A549 (cell line): Measurements from ENCODE around the gene PTPRN2. TPM values are rescaled to one million over a fixed set of nuclear protein-coding genes. Genes with fewer than 3 reads are reported as not detected.

ENCODE experiments used
- ATAC-seq, 2 experiments: fragments of 200-7000 bp in 1 of 2; fragments of >200 bp in 1 of 2; cut with Nextera tagmentation in 1 of 2; cut with Tn5 transposase in 1 of 2; 3 replicates each; pipeline versions ENCODE4 v1.8.0 to v1.9.1; 2018 to 2020; ENCODE audit warnings: mild to moderate bottlenecking in 1 of 2, moderate library complexity in 1 of 2
- CTCF ChIA-PET: fragments of 300-600 bp; sonication (Branson Sonifier 250); formaldehyde crosslinking; extraction: SDS; loops from one replicate; lab custom pipeline; 2021; ENCODE audit warnings: antibody characterized with exemption, inconsistent platforms; lab: Yijun Ruan, JAX
- POLR2A ChIA-PET: fragments of 350-600 bp; formaldehyde crosslinking; extraction: SDS; loops from one replicate; lab custom pipeline; 2021; ENCODE audit warnings: antibody characterized with exemption, inconsistent platforms; lab: Yijun Ruan, JAX
- DNase-seq, 2 experiments: peaks; one replicate each; pipeline versions ENCODE4 v3.0.0 to v3.0.0-alpha.2; 2011 to 2016; ENCODE audit warnings: low read depth in 1 of 2, low spot score in 1 of 2
- FAIRE-seq: peaks from 2 replicates; lab custom pipeline; 2011; peaks lifted over from hg19 to GRCh38; lab: Jason Lieb, UNC
- H3K27ac ChIP-seq, 2 experiments: fragments of >200 bp; sonication (Bioruptor Twin); formaldehyde crosslinking; 3 replicates each; pipeline ENCODE4 v1.5.1; 2016 to 2017
- H3K4me1 ChIP-seq: fragments of >200 bp; sonication (Bioruptor Twin); formaldehyde crosslinking; 3 replicates; pipeline ENCODE4 v1.6.1; 2016
- H3K4me2 ChIP-seq: fragments of >200 bp; sonication (Bioruptor Twin); formaldehyde crosslinking; 3 replicates; pipeline ENCODE4 v1.6.1; 2016
- H3K4me3 ChIP-seq: fragments of >200 bp; sonication (Bioruptor Twin); formaldehyde crosslinking; 3 replicates; pipeline ENCODE4 v1.5.1; 2016
- H3K9me3 ChIP-seq: fragments of >200 bp; sonication (Bioruptor Twin); formaldehyde crosslinking; 3 replicates; pipeline ENCODE4 v1.6.1; 2016
- BCL3 ChIP-seq: fragments of >200 bp; sonication (Bioruptor Twin); formaldehyde crosslinking; IDR thresholded peaks from 3 replicates; pipeline ENCODE4 v1.6.1; 2016
- CTCF ChIP-seq: fragments of >200 bp; sonication (Bioruptor Twin); formaldehyde crosslinking; IDR thresholded peaks from 3 replicates; pipeline ENCODE4 v1.5.1; 2016
- EHF ChIP-seq: fragments of 250-450 bp; sonication (Bioruptor Pico); IDR thresholded peaks from 2 replicates; pipeline ENCODE4 v1.5.0; 2020; ENCODE audit warnings: mild to moderate bottlenecking
- EHMT2 ChIP-seq: fragments of 200-600 bp; sonication (generic); IDR thresholded peaks from 2 replicates; pipeline ENCODE4 v1.6.1; 2016; ENCODE audit warnings: antibody characterized with exemption, low read depth, mild to moderate bottlenecking, moderate library complexity
- EP300 ChIP-seq, 2 experiments: fragments of >200 bp; sonication (Bioruptor Twin); formaldehyde crosslinking; IDR thresholded peaks; 2 replicates in 1 of 2; 3 replicates in 1 of 2; pipeline ENCODE4 v1.6.1; 2016 to 2017
- ESRRA ChIP-seq: fragments of 150-350 bp; IDR thresholded peaks from 2 replicates; pipeline ENCODE4 v1.6.1; 2014; ENCODE audit warnings: mild to moderate bottlenecking, low read length, borderline replicate concordance
- FOSL2 ChIP-seq, 2 experiments: fragments of 450-650 bp in 1 of 2; fragments of >200 bp in 1 of 2; sonication (Bioruptor Twin) in 1 of 2; formaldehyde crosslinking; IDR thresholded peaks; 2 replicates each; pipeline versions ENCODE4 v1.5.0 to v1.6.1; 2016 to 2020; ENCODE audit warnings: mild to moderate bottlenecking in 1 of 2, moderate library complexity in 1 of 2
- FOXS1 ChIP-seq: fragments of 250-450 bp; sonication (Bioruptor Pico); IDR thresholded peaks from 2 replicates; pipeline ENCODE4 v1.5.0; 2020; ENCODE audit warnings: mild to moderate bottlenecking, moderate library complexity
- HDAC2 ChIP-seq: fragments of 200-600 bp; sonication (generic); IDR thresholded peaks from 2 replicates; pipeline ENCODE4 v1.6.1; 2016
- HEYL ChIP-seq: fragments of 250-450 bp; sonication (Bioruptor Pico); IDR thresholded peaks from 2 replicates; pipeline ENCODE4 v1.8.0; 2021; ENCODE audit warnings: mild to moderate bottlenecking, moderate library complexity
- HOXA7 ChIP-seq: fragments of 250-450 bp; sonication (Bioruptor Pico); IDR thresholded peaks from 2 replicates; pipeline ENCODE4 v1.5.0; 2020; ENCODE audit warnings: mild to moderate bottlenecking, moderate library complexity
- JUN ChIP-seq, 2 experiments: fragments of >200 bp; sonication (Bioruptor Twin); formaldehyde crosslinking; IDR thresholded peaks; 2 replicates in 1 of 2; 3 replicates in 1 of 2; pipeline ENCODE4 v1.6.1; 2016 to 2017
- KDM1A ChIP-seq: fragments of 200-600 bp; sonication (generic); IDR thresholded peaks from 2 replicates; pipeline ENCODE4 v1.6.1; 2016; ENCODE audit warnings: low read depth, mild to moderate bottlenecking
- KDM5A ChIP-seq: fragments of 200-600 bp; sonication (generic); IDR thresholded peaks from 2 replicates; pipeline ENCODE4 v1.6.1; 2016; ENCODE audit warnings: antibody characterized with exemption, mild to moderate bottlenecking
- MAFK ChIP-seq: fragments of 450-650 bp; IDR thresholded peaks from 2 replicates; pipeline ENCODE4 v1.6.1; 2014; ENCODE audit not compliant: partially characterized antibody
- MAZ ChIP-seq: fragments of 150-350 bp; IDR thresholded peaks from 2 replicates; pipeline ENCODE4 v1.6.1; 2014; ENCODE audit warnings: antibody characterized with exemption, low read depth, low read length, borderline replicate concordance
- NPAS2 ChIP-seq: fragments of 250-450 bp; sonication (Bioruptor Pico); IDR thresholded peaks from 2 replicates; pipeline ENCODE4 v1.8.0; 2022; ENCODE audit warnings: mild to moderate bottlenecking, moderate library complexity, borderline replicate concordance
- PHF8 ChIP-seq: fragments of 200-600 bp; sonication (generic); IDR thresholded peaks from 2 replicates; pipeline ENCODE4 v1.6.1; 2016; ENCODE audit warnings: low read depth, mild to moderate bottlenecking, antibody characterized with exemption, moderate library complexity, borderline replicate concordance
- POLR2AphosphoS2 ChIP-seq: conservative IDR thresholded peaks from 2 replicates; pipeline ENCODE4 v1.6.1; 2012; ENCODE audit warnings: low read length, improper control_type of control experiment, inconsistent platforms
- RAD21 ChIP-seq, 2 experiments: fragments of >200 bp in 1 of 2; sonication (Bioruptor Twin) in 1 of 2; formaldehyde crosslinking in 1 of 2; IDR thresholded peaks in 1 of 2; conservative IDR thresholded peaks in 1 of 2; 2 replicates in 1 of 2; 3 replicates in 1 of 2; pipeline ENCODE4 v1.6.1; 2012 to 2018; ENCODE audit warnings: inconsistent platforms in 1 of 2
- RCOR1 ChIP-seq: fragments of 150-350 bp; IDR thresholded peaks from 2 replicates; pipeline ENCODE4 v1.6.1; 2014; ENCODE audit warnings: antibody characterized with exemption, low read length, low read depth
- REST ChIP-seq: fragments of 200-600 bp; sonication (generic); IDR thresholded peaks from 2 replicates; pipeline ENCODE4 v1.6.1; 2016; ENCODE audit warnings: antibody characterized with exemption, mild to moderate bottlenecking, moderate library complexity
- RFX5 ChIP-seq: fragments of 450-650 bp; IDR thresholded peaks from 2 replicates; pipeline ENCODE4 v1.7.1; 2014; ENCODE audit warnings: antibody characterized with exemption, mild to moderate bottlenecking, moderate library complexity
- RNF2 ChIP-seq: fragments of 200-600 bp; sonication (generic); IDR thresholded peaks from 2 replicates; pipeline ENCODE4 v1.6.1; 2016; ENCODE audit warnings: low read depth, mild to moderate bottlenecking, antibody characterized with exemption, moderate library complexity, borderline replicate concordance
- SREBF2 ChIP-seq: fragments of 450-650 bp; IDR thresholded peaks from 2 replicates; pipeline ENCODE4 v1.6.1; 2014; ENCODE audit warnings: mild to moderate bottlenecking, moderate library complexity
- TFCP2L1 ChIP-seq: fragments of 250-450 bp; sonication (Bioruptor Pico); IDR thresholded peaks from 2 replicates; pipeline ENCODE4 v1.5.0; 2021; ENCODE audit warnings: mild to moderate bottlenecking
- USF2 ChIP-seq: fragments of 450-650 bp; IDR thresholded peaks from 2 replicates; pipeline ENCODE4 v1.6.1; 2014; ENCODE audit warnings: antibody characterized with exemption
- ZFP36 ChIP-seq: fragments of 450-650 bp; IDR thresholded peaks from 2 replicates; pipeline ENCODE4 v1.6.1; 2014; ENCODE audit warnings: borderline replicate concordance; ENCODE audit not compliant: partially characterized antibody
- ZNF302 ChIP-seq: fragments of 250-450 bp; sonication (Bioruptor Pico); IDR thresholded peaks from 2 replicates; pipeline ENCODE4 v1.9.0; 2021; ENCODE audit warnings: inconsistent platforms, mild to moderate bottlenecking, moderate library complexity
- ZSCAN20 ChIP-seq: fragments of 250-450 bp; sonication (Bioruptor Pico); IDR thresholded peaks from 2 replicates; pipeline ENCODE4 v1.8.0; 2022; ENCODE audit warnings: mild to moderate bottlenecking, moderate library complexity
- WGBS: methylation state at CpG from one replicate; pipeline ENCODE4 v1.1.6; 2017; ENCODE audit errors: missing lambda C conversion rate; 5-methylcytosine and 5-hydroxymethylcytosine counted together
- polyA plus RNA-seq, 4 experiments: library from polyadenylated mRNA; depleted of rRNA in 3 of 4; stranded (reverse); fragments of >200 nt; fragmentation: RNase III in 1 of 4; extraction: RNeasy Plus Mini Kit Qiagen cat#74134 plus additional on column Dnase treatment in 1 of 4; gene quantifications; 2 replicates in 3 of 4; 3 replicates in 1 of 4; pipeline ENCODE4 v1.2.3, GENCODE V29; 2011 to 2017

Gene PTPRN2
- polyA plus RNA-seq, 2 of the 4 experiments (the other 2 are of a cell fraction) = 0.41 to 1.2 TPM

- DNase-seq = no peak
- ATAC-seq = no peak
- Histone ChIP-seq H3K4me2 (no peak overlapping the region), H3K27ac (no peak overlapping the region), H3K4me1 (no peaks in the 10 kb centered on the region), H3K4me3 (no peak overlapping the region), H3K9me3 (no peaks in the 10 kb centered on the region)
- FAIRE-seq = no peak
- 39% methylated on average over 11 of the region's 11 CpGs for WGBS
- ChIA-PET POLR2A (no interaction called here), CTCF (interaction anchor here (0.5 kb wide), 1 partner anchor 40 kb away, joined by 3 read pairs; no protein-coding TSS in a partner anchor)
- TF ChIP-seq MAFK (no peak), FOXS1 (CRISPR knock-in tag) (no peak), EHF (no peak), NPAS2 (CRISPR knock-in tag) (no peak), KDM1A (no peak), PHF8 (no peak), BCL3 (no peak), USF2 (no peak), RAD21 (conservative IDR thresholded peaks at IDR 0.05 in 1 of 2, IDR thresholded peaks at IDR 0.05 in 1 of 2) (no peak), HDAC2 (no peak), RFX5 (no peak), SREBF2 (no peak), EP300 (IDR thresholded peaks at IDR 0.05) (no peak), JUN (IDR thresholded peaks at IDR 0.05) (no peak), RCOR1 (no peak), ZNF302 (no peak), MAZ (no peak), HOXA7 (CRISPR knock-in tag) (no peak), CTCF (no peak), FOSL2 (IDR thresholded peaks at IDR 0.05) (no peak), FOSL2 (CRISPR knock-in tag; IDR thresholded peaks at IDR 0.05) (no peak)
- TF ChIP-seq, all 56 proteins: peak for 0
These were observed 961.5 kb downstream of the PTPRN2 start for GRCh38 chr7:157625973-157626742.

- FAIRE-seq (no peak), DNase-seq (no peak), ATAC-seq (no peak)
- H3K9me3 ChIP-seq = no peaks in the 10 kb centered on the region
- H3K4me1 ChIP-seq = no peaks in the 10 kb centered on the region
- TF ChIP-seq MAZ = no peak
- no peak for TF ChIP-seq REST
- no peak for TF ChIP-seq ZNF302
- TF ChIP-seq HOXA7 (CRISPR knock-in tag) = no peak
- TF ChIP-seq KDM5A = no peak
- TF ChIP-seq TFCP2L1 (CRISPR knock-in tag) = no peak
- TF ChIP-seq ZSCAN20 = no peak
- TF ChIP-seq RNF2 = no peak
- TF ChIP-seq ESRRA = no peak
- TF ChIP-seq EHMT2 = no peak
- no peak for TF ChIP-seq POLR2AphosphoS2
- TF ChIP-seq HEYL (CRISPR knock-in tag) = no peak
- no peak for TF ChIP-seq ZFP36
- H3K4me3 ChIP-seq = no peak overlapping the region
- ChIA-PET CTCF (no interaction called here), POLR2A (no interaction called here)
- no peak overlapping the region for H3K27ac ChIP-seq
- 56% methylated on average over 7 of the region's 7 CpGs for WGBS
- no peak overlapping the region for H3K4me2 ChIP-seq
These were observed 964.1 kb downstream of the PTPRN2 start for GRCh38 chr7:157623556-157623955.
